WTC11 (cell line): ENCODE data around the gene MOV10L1. TPM values are rescaled to one million over a fixed set of nuclear protein-coding genes. Genes with fewer than 3 reads are reported as not detected.

Source experiments
- ATAC-seq: fragments of 200-7000 bp; cut with Tn5 transposase; 2 replicates; pipeline ENCODE4 v1.10.0; 2021; ENCODE audit warnings: mild to moderate bottlenecking, moderate library complexity
- CTCF ChIA-PET: fragments of 300-600 bp; sonication (Branson Sonifier 250); formaldehyde crosslinking; loops from one replicate; lab custom pipeline; 2021; ENCODE audit warnings: antibody characterized with exemption; lab: Charles Lee
- POLR2A ChIA-PET: fragments of 350-600 bp; sonication (Branson Sonifier 250); formaldehyde crosslinking; loops from one replicate; lab custom pipeline; 2021; ENCODE audit warnings: antibody characterized with exemption; lab: Charles Lee
- DNase-seq: peaks from one replicate; pipeline ENCODE4 v3.0.0; 2021; ENCODE audit warnings: low spot score
- H3K27ac Mint-ChIP-seq: 2 replicates; pipeline ENCODE4 v1.8.0; 2021; ENCODE audit warnings: mixed read lengths
- H3K27me3 Mint-ChIP-seq: 2 replicates; pipeline ENCODE4 v1.8.0; 2021; ENCODE audit warnings: low read depth, mild to moderate bottlenecking, moderate library complexity, mixed read lengths
- H3K36me3 Mint-ChIP-seq: 2 replicates; pipeline ENCODE4 v1.8.0; 2021; ENCODE audit warnings: mixed read lengths
- H3K4me1 Mint-ChIP-seq: 2 replicates; pipeline ENCODE4 v1.8.0; 2022; ENCODE audit warnings: mixed read lengths
- H3K4me3 Mint-ChIP-seq: 2 replicates; pipeline ENCODE4 v1.8.0; 2021; ENCODE audit warnings: mild to moderate bottlenecking, moderate library complexity, mixed read lengths
- H3K9me3 Mint-ChIP-seq: 2 replicates; pipeline ENCODE4 v1.8.0; 2021; ENCODE audit warnings: mixed read lengths
- ATF2 ChIP-seq: sonication (generic); formaldehyde crosslinking; IDR thresholded peaks from 2 replicates; pipeline ENCODE4 v1.8.1; 2022; ENCODE audit warnings: low read depth, missing genetic modification reagents, borderline replicate concordance
- E2F4 ChIP-seq: sonication (generic); formaldehyde crosslinking; IDR thresholded peaks from 2 replicates; pipeline ENCODE4 v1.8.1; 2022; ENCODE audit warnings: low read depth, mild to moderate bottlenecking, moderate library complexity, missing genetic modification reagents, borderline replicate concordance
- FOXP4 ChIP-seq: sonication (generic); formaldehyde crosslinking; IDR thresholded peaks from 2 replicates; pipeline ENCODE4 v1.8.0; 2022; ENCODE audit warnings: mild to moderate bottlenecking, missing genetic modification reagents
- MXD4 ChIP-seq: fragments of 250-450 bp; sonication (Bioruptor Pico); IDR thresholded peaks from 2 replicates; pipeline ENCODE4 v1.8.0; 2021; ENCODE audit warnings: mild to moderate bottlenecking, moderate library complexity, borderline replicate concordance
- NFE2L1 ChIP-seq: sonication (generic); formaldehyde crosslinking; IDR thresholded peaks from 2 replicates; pipeline ENCODE4 v1.8.1; 2023; ENCODE audit warnings: missing genetic modification reagents
- PREB ChIP-seq: sonication (generic); formaldehyde crosslinking; IDR thresholded peaks from 2 replicates; pipeline ENCODE4 v1.8.1; 2022; ENCODE audit warnings: mild to moderate bottlenecking, missing genetic modification reagents, moderate library complexity, borderline replicate concordance
- ZNF138 ChIP-seq: sonication (generic); formaldehyde crosslinking; conservative IDR thresholded peaks from 2 replicates; pipeline ENCODE4 v1.8.1; 2022; ENCODE audit warnings: mild to moderate bottlenecking, moderate library complexity, missing genetic modification reagents
- total RNA-seq: library from RNA; stranded (reverse); gene quantifications from 3 replicates; pipeline ENCODE4 v1.2.3, GENCODE V29; 2021
- TF ChIP-seq, protein P1 (sequence below): sonication (generic); formaldehyde crosslinking; conservative IDR thresholded peaks from 2 replicates; pipeline ENCODE4 v1.8.1; 2022; ENCODE audit warnings: mild to moderate bottlenecking, missing genetic modification reagents
- TF ChIP-seq, protein P2 (sequence below): sonication (generic); formaldehyde crosslinking; IDR thresholded peaks from 2 replicates; pipeline ENCODE4 v1.8.1; 2023; ENCODE audit warnings: mild to moderate bottlenecking, missing genetic modification reagents, borderline replicate concordance
- TF ChIP-seq, protein P3 (sequence below): sonication (generic); formaldehyde crosslinking; conservative IDR thresholded peaks from 2 replicates; pipeline ENCODE4 v1.8.1; 2023; ENCODE audit warnings: mild to moderate bottlenecking, low read depth, missing genetic modification reagents, moderate library complexity
- TF ChIP-seq, protein P4 (sequence below): fragments of 250-450 bp; sonication (Bioruptor Pico); IDR thresholded peaks from 2 replicates; pipeline ENCODE4 v2.1.2; 2022; ENCODE audit warnings: mild to moderate bottlenecking, moderate library complexity
- TF ChIP-seq, protein P5 (sequence below): fragments of 250-450 bp; sonication (Bioruptor Pico); IDR thresholded peaks from 2 replicates; pipeline ENCODE4 v1.8.0; 2021; ENCODE audit warnings: mild to moderate bottlenecking
- TF ChIP-seq, protein P6 (sequence below): sonication (generic); formaldehyde crosslinking; IDR thresholded peaks from 2 replicates; pipeline ENCODE4 v1.8.1; 2023; ENCODE audit warnings: mild to moderate bottlenecking, missing genetic modification reagents

The MOV10L1 gene
- total RNA-seq, 1 experiment from 2014 or later = not detected

- TF ChIP-seq PREB = no peak
Observed at GRCh38 chr22:50174382-50175190, 84.8 kb downstream of the MOV10L1 start (continued).

DNA sequence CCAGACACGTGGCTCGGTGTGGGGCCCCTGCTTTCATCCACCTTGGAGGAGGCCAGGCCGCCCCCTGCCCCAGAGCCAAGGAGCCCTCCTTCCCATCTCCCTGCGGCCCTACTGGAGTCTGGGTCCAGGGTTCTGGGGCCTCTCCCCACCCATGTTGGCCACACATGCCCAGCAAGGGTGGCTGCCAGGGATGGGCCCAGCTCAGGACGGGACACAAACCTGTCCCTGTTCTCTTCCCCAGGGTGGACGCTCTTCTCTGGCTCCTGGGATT, 85.3 kb downstream of the MOV10L1 start:
- no peak for TF ChIP-seq E2F4 (CRISPR knock-in tag)
- TF ChIP-seq, protein P1, sequence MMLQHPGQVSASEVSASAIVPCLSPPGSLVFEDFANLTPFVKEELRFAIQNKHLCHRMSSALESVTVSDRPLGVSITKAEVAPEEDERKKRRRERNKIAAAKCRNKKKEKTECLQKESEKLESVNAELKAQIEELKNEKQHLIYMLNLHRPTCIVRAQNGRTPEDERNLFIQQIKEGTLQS (CRISPR knock-in tag) = no peak
- TF ChIP-seq, protein P2, sequence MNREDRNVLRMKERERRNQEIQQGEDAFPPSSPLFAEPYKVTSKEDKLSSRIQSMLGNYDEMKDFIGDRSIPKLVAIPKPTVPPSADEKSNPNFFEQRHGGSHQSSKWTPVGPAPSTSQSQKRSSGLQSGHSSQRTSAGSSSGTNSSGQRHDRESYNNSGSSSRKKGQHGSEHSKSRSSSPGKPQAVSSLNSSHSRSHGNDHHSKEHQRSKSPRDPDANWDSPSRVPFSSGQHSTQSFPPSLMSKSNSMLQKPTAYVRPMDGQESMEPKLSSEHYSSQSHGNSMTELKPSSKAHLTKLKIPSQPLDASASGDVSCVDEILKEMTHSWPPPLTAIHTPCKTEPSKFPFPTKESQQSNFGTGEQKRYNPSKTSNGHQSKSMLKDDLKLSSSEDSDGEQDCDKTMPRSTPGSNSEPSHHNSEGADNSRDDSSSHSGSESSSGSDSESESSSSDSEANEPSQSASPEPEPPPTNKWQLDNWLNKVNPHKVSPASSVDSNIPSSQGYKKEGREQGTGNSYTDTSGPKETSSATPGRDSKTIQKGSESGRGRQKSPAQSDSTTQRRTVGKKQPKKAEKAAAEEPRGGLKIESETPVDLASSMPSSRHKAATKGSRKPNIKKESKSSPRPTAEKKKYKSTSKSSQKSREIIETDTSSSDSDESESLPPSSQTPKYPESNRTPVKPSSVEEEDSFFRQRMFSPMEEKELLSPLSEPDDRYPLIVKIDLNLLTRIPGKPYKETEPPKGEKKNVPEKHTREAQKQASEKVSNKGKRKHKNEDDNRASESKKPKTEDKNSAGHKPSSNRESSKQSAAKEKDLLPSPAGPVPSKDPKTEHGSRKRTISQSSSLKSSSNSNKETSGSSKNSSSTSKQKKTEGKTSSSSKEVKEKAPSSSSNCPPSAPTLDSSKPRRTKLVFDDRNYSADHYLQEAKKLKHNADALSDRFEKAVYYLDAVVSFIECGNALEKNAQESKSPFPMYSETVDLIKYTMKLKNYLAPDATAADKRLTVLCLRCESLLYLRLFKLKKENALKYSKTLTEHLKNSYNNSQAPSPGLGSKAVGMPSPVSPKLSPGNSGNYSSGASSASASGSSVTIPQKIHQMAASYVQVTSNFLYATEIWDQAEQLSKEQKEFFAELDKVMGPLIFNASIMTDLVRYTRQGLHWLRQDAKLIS (CRISPR knock-in tag) = no peak
- no peak for TF ChIP-seq ATF2
- TF ChIP-seq, protein P3, sequence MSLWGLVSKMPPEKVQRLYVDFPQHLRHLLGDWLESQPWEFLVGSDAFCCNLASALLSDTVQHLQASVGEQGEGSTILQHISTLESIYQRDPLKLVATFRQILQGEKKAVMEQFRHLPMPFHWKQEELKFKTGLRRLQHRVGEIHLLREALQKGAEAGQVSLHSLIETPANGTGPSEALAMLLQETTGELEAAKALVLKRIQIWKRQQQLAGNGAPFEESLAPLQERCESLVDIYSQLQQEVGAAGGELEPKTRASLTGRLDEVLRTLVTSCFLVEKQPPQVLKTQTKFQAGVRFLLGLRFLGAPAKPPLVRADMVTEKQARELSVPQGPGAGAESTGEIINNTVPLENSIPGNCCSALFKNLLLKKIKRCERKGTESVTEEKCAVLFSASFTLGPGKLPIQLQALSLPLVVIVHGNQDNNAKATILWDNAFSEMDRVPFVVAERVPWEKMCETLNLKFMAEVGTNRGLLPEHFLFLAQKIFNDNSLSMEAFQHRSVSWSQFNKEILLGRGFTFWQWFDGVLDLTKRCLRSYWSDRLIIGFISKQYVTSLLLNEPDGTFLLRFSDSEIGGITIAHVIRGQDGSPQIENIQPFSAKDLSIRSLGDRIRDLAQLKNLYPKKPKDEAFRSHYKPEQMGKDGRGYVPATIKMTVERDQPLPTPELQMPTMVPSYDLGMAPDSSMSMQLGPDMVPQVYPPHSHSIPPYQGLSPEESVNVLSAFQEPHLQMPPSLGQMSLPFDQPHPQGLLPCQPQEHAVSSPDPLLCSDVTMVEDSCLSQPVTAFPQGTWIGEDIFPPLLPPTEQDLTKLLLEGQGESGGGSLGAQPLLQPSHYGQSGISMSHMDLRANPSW (CRISPR knock-in tag) = no peak
- TF ChIP-seq, protein P4, sequence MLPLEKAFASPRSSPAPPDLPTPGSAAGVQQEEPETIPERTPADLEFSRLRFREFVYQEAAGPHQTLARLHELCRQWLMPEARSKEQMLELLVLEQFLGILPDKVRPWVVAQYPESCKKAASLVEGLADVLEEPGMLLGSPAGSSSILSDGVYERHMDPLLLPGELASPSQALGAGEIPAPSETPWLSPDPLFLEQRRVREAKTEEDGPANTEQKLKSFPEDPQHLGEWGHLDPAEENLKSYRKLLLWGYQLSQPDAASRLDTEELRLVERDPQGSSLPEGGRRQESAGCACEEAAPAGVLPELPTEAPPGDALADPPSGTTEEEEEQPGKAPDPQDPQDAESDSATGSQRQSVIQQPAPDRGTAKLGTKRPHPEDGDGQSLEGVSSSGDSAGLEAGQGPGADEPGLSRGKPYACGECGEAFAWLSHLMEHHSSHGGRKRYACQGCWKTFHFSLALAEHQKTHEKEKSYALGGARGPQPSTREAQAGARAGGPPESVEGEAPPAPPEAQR (CRISPR knock-in tag) = no peak
- no peak for TF ChIP-seq ZNF138 (CRISPR knock-in tag)
- TF ChIP-seq NFE2L1 (CRISPR knock-in tag) = no peak
- no peak for TF ChIP-seq FOXP4 (CRISPR knock-in tag)
- TF ChIP-seq, protein P5, sequence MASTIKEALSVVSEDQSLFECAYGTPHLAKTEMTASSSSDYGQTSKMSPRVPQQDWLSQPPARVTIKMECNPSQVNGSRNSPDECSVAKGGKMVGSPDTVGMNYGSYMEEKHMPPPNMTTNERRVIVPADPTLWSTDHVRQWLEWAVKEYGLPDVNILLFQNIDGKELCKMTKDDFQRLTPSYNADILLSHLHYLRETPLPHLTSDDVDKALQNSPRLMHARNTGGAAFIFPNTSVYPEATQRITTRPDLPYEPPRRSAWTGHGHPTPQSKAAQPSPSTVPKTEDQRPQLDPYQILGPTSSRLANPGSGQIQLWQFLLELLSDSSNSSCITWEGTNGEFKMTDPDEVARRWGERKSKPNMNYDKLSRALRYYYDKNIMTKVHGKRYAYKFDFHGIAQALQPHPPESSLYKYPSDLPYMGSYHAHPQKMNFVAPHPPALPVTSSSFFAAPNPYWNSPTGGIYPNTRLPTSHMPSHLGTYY (CRISPR knock-in tag) = no peak
- TF ChIP-seq, protein P6, sequence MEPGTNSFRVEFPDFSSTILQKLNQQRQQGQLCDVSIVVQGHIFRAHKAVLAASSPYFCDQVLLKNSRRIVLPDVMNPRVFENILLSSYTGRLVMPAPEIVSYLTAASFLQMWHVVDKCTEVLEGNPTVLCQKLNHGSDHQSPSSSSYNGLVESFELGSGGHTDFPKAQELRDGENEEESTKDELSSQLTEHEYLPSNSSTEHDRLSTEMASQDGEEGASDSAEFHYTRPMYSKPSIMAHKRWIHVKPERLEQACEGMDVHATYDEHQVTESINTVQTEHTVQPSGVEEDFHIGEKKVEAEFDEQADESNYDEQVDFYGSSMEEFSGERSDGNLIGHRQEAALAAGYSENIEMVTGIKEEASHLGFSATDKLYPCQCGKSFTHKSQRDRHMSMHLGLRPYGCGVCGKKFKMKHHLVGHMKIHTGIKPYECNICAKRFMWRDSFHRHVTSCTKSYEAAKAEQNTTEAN = no peak
- TF ChIP-seq MXD4 = no peak
- DNase-seq = no peak
- ATAC-seq = no peak
- Mint-ChIP-seq H3K4me3 (no peak overlapping the region), H3K9me3 (no peaks in the 10 kb centered on the region), H3K36me3 (no peaks in the 10 kb centered on the region), H3K27me3 (peaks cover 5% of the 10 kb centered on the region), H3K27ac (no peak overlapping the region), H3K4me1 (peaks cover 3% of the 10 kb centered on the region; the same call in 1 of the 2 replicates)
- ChIA-PET CTCF (interaction anchor here (1.1 kb wide), 1 partner anchor 26 kb away, joined by 5 read pairs; no protein-coding TSS in a partner anchor), POLR2A (no interaction called here)
